HCT116 (cell line): ENCODE data around the gene TRERF1. TPM values are rescaled to one million over a fixed set of nuclear protein-coding genes. Genes with fewer than 3 reads are reported as not detected.

Experiments used
- ATAC-seq: fragments of 200-7000 bp; cut with Tn5 transposase; 2 replicates; pipeline ENCODE4 v1.9.1; 2020; ENCODE audit warnings: mild to moderate bottlenecking, moderate library complexity
- BruUV-seq: library from RNA; stranded (reverse); fragments of 400-500 nt; replicated peaks from 2 replicates; lab custom pipeline; 2021; lab: Mats Ljungman, UMichigan
- CTCF ChIA-PET: fragments of 300-600 bp; sonication (Branson Sonifier 250); formaldehyde crosslinking; loops from one replicate; lab custom pipeline; 2021; ENCODE audit warnings: antibody characterized with exemption; lab: Charles Lee
- POLR2A ChIA-PET: fragments of 300-600, 350-600 bp; sonication (Branson Sonifier 250); formaldehyde crosslinking; loops from one replicate; lab custom pipeline; 2021; ENCODE audit warnings: antibody characterized with exemption; lab: Charles Lee
- RAD21 ChIA-PET, 2 experiments: fragments of 300-600 bp; sonication (Branson Sonifier 250); formaldehyde crosslinking; loops; one replicate each; lab custom pipeline; 2023; ENCODE audit warnings: low total read pairs in 2 of 2; ENCODE audit not compliant: uncharacterized antibody in 2 of 2, unreplicated experiment in 2 of 2, low non-redundant PET in 1 of 2; lab: Charles Lee
- DNase-seq: peaks from one replicate; pipeline ENCODE4 v3.0.0-alpha.2; 2010; ENCODE audit warnings: low read depth, low spot score
- H2AFZ ChIP-seq: fragments of 200-600 bp; shearing (Covaris generic), sonication (generic); 2 replicates; pipeline ENCODE4 v1.6.1; 2017; ENCODE audit warnings: low read depth, mixed run types, mixed read lengths, antibody characterized with exemption, low read length; ENCODE audit not compliant: poor library complexity, severe bottlenecking
- H3K27ac ChIP-seq: 2 replicates; pipeline ENCODE4 v1.5.1; 2012; ENCODE audit warnings: low read depth, low read length
- H3K27me3 ChIP-seq: fragments of 200-600 bp; sonication (generic); 2 replicates; pipeline ENCODE4 v1.6.1; 2016; ENCODE audit warnings: mixed run types, low read length, mixed read lengths; ENCODE audit not compliant: insufficient read depth
- H3K36me3 ChIP-seq, 2 experiments: fragments of 200-500 bp in 1 of 2; fragments of 200-600 bp in 1 of 2; sonication (Bioruptor generic) in 1 of 2; sonication (generic) in 1 of 2; 2 replicates each; pipeline versions ENCODE4 v1.5.1 to v1.6.1; 2014 to 2016; ENCODE audit warnings: low read length in 2 of 2, inconsistent platforms in 1 of 2, mixed read lengths in 1 of 2, mixed run types in 1 of 2; ENCODE audit not compliant: insufficient read depth in 2 of 2, control insufficient read depth in 1 of 2
- H3K4me1 ChIP-seq, 2 experiments: fragments of 200-600 bp in 1 of 2; sonication (generic) in 1 of 2; 2 replicates each; pipeline versions ENCODE4 v1.5.1 to v1.6.1; 2012 to 2017; ENCODE audit warnings: low read length in 2 of 2, inconsistent platforms in 1 of 2, mild to moderate bottlenecking in 1 of 2, mixed read lengths in 1 of 2, mixed run types in 1 of 2, moderate library complexity in 1 of 2; ENCODE audit not compliant: insufficient read depth in 2 of 2, control insufficient read depth in 1 of 2
- H3K4me2 ChIP-seq: fragments of 200-600 bp; sonication (generic); 2 replicates; pipeline ENCODE4 v1.6.1; 2017; ENCODE audit warnings: mixed run types, low read length, mixed read lengths
- H3K4me3 ChIP-seq, 2 experiments: fragments of 200-600 bp in 1 of 2; sonication (generic) in 1 of 2; replicated peaks in 1 of 2; 2 replicates each; pipeline ENCODE4 v1.5.1; 2011 to 2016; ENCODE audit warnings: low read length in 2 of 2, control low read depth in 1 of 2, low read depth in 1 of 2, mild to moderate bottlenecking in 1 of 2, mixed read lengths in 1 of 2, mixed run types in 1 of 2
- H3K79me2 ChIP-seq: fragments of 200-600 bp; sonication (generic); 2 replicates; pipeline ENCODE4 v1.6.1; 2017; ENCODE audit warnings: mild to moderate bottlenecking, mixed run types, low read length, moderate library complexity, mixed read lengths; ENCODE audit not compliant: insufficient read depth
- H3K9ac ChIP-seq: fragments of 200-600 bp; sonication (generic); 2 replicates; pipeline ENCODE4 v1.6.1; 2016; ENCODE audit warnings: low read length, mixed read lengths
- H3K9me2 ChIP-seq: fragments of 200-600 bp; sonication (generic), shearing (Covaris generic); 2 replicates; pipeline ENCODE4 v1.6.1; 2017; ENCODE audit warnings: mixed run types, mild to moderate bottlenecking, moderate library complexity; ENCODE audit not compliant: insufficient read depth
- H3K9me3 ChIP-seq, 2 experiments: fragments of 200-500 bp in 1 of 2; fragments of 200-600 bp in 1 of 2; sonication (Bioruptor generic) in 1 of 2; sonication (generic) in 1 of 2; 2 replicates each; pipeline ENCODE4 v1.6.1; 2014 to 2017; ENCODE audit warnings: low read length in 2 of 2, mixed read lengths in 2 of 2, inconsistent platforms in 1 of 2, low read depth in 1 of 2, mild to moderate bottlenecking in 1 of 2, mixed run types in 1 of 2, moderate library complexity in 1 of 2; ENCODE audit not compliant: control insufficient read depth in 1 of 2, insufficient read depth in 1 of 2
- H4K20me1 ChIP-seq: fragments of 200-600 bp; sonication (generic), shearing (Covaris generic); 2 replicates; pipeline ENCODE4 v1.6.1; 2017; ENCODE audit warnings: mixed run types, mild to moderate bottlenecking, moderate library complexity; ENCODE audit not compliant: insufficient read depth
- EGR1 ChIP-seq: IDR thresholded peaks from 2 replicates; pipeline ENCODE4 v1.6.1; 2012; ENCODE audit warnings: low read depth
- EZH2phosphoT487 ChIP-seq: fragments of 200-600 bp; IDR thresholded peaks from 2 replicates; pipeline ENCODE4 v1.6.1; 2018; ENCODE audit warnings: antibody characterized with exemption, borderline replicate concordance
- MAX ChIP-seq: IDR thresholded peaks from 2 replicates; pipeline ENCODE4 v1.6.1; 2012
- POLR2A ChIP-seq: IDR thresholded peaks from 2 replicates; pipeline ENCODE4 v1.7.0; 2011; ENCODE audit warnings: borderline replicate concordance; ENCODE audit not compliant: insufficient read depth, insufficient read length; ENCODE audit errors: extremely low read depth
- RAD21 ChIP-seq: IDR thresholded peaks from 2 replicates; pipeline ENCODE4 v1.6.1; 2012; ENCODE audit warnings: low read depth, mild to moderate bottlenecking
- SIN3A ChIP-seq: IDR thresholded peaks from 2 replicates; pipeline ENCODE4 v1.6.1; 2012; ENCODE audit warnings: low read depth
- SP1 ChIP-seq: IDR thresholded peaks from 2 replicates; pipeline ENCODE4 v1.6.1; 2012; ENCODE audit warnings: low read depth
- SRF ChIP-seq: IDR thresholded peaks from 2 replicates; pipeline ENCODE4 v1.6.1; 2012; ENCODE audit warnings: low read depth
- TCF7L2 ChIP-seq: IDR thresholded peaks from 2 replicates; pipeline ENCODE4 v1.7.0; 2011; ENCODE audit warnings: borderline replicate concordance, inconsistent platforms; ENCODE audit not compliant: insufficient read depth, insufficient read length; ENCODE audit errors: extremely low read depth
- ZFX ChIP-seq: fragments of 450-650 bp; IDR thresholded peaks from 2 replicates; pipeline ENCODE4 v1.6.1; 2017
- intact Hi-C: fragments of 100-400 bp; cut with micrococcal nuclease; formaldehyde crosslinking; loops from 2 replicates; pipeline ENCODE4 v1.10.0; 2022
- total RNA-seq: library from RNA; stranded (reverse); gene quantifications from one replicate; pipeline ENCODE4 v1.2.1, GENCODE V29; 2021; ENCODE audit not compliant: unreplicated experiment
- TF ChIP-seq, protein P1 (sequence below): IDR thresholded peaks from 2 replicates; pipeline ENCODE4 v1.6.1; 2012
- TF ChIP-seq, protein P2 (sequence below), 3 experiments: fragments of 200-600 bp in 1 of 3; sonication (generic) in 1 of 3; IDR thresholded peaks in 2 of 3; conservative IDR thresholded peaks in 1 of 3; 2 replicates each; pipeline ENCODE4 v1.5.1; 2012 to 2017; ENCODE audit warnings: low read depth in 2 of 3, low read length in 2 of 3, antibody characterized with exemption in 1 of 3, borderline replicate concordance in 1 of 3, control low read depth in 1 of 3, mild to moderate bottlenecking in 1 of 3, mixed read lengths in 1 of 3, mixed run types in 1 of 3, moderate library complexity in 1 of 3; ENCODE audit not compliant: insufficient read depth in 1 of 3

The TRERF1 gene
- total RNA-seq, 1 experiment from 2014 or later = 12.4 TPM

- TF ChIP-seq MAX = peak; percentile 83
- peak; percentile 93 for TF ChIP-seq SRF
Observed at GRCh38 chr6:42226645-42227143, 225.0 kb downstream of the TRERF1 start (continued).

DNA sequence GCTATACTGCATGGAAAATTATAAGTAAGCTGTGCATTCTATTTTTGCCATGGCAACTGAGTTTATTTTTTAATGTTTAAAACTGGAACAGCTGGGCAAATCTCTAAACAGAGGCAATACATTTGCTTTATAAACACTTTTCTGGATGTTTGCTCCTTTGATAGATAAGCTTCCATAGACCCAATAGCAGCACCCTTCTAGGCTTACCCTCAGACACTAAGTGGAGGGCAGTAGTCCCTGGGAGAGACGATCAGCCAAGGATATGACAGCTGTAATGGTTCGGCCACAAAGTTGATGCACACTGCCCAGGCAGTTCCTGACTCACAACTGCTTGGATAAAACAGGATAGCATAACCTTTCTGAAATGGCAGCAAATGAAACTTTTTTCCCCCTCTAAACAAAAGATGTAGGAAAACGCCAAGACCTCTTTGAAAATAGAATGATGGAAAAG, 225.5 kb downstream of the TRERF1 start:
- H3K4me2 ChIP-seq = peak overlapping the region; percentile 78
- H3K36me3 ChIP-seq = no peaks in the 10 kb centered on the region
- H3K4me3 ChIP-seq = peak overlapping the region; percentile 12 to 48
- H3K9me3 ChIP-seq = no peaks in the 10 kb centered on the region
- H3K9me2 ChIP-seq = no peaks in the 10 kb centered on the region
- intact Hi-C loops = loop anchor here (10.0 kb wide), 2 partner anchors 319 to 649 kb away; partner anchors contain the start of gene RPL7L1
- BruUV-seq = TSS peak; percentile 77
- H3K79me2 ChIP-seq = no peaks in the 10 kb centered on the region
- ChIA-PET RAD21 (interaction anchor here in 1 of 2 experiments (0.7 kb wide), 1 partner anchor 339 kb away, joined by 3 read pairs; no protein-coding TSS in a partner anchor), CTCF (interaction anchor here (1.0 to 3.0 kb wide), 5 partner anchors 11 to 439 kb away, joined by 3 to 13 read pairs (median 9); partner anchors contain the start of genes TAF8 and TOMM6), POLR2A (interaction anchor here (1.1 to 2.0 kb wide), 5 partner anchors 9 to 556 kb away, joined by 3 to 12 read pairs (median 5); partner anchors contain the start of gene BICRAL)
- TF ChIP-seq MAX = no peak
- TF ChIP-seq, protein P1, sequence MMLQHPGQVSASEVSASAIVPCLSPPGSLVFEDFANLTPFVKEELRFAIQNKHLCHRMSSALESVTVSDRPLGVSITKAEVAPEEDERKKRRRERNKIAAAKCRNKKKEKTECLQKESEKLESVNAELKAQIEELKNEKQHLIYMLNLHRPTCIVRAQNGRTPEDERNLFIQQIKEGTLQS = no peak
- no peak overlapping the region for H2AFZ ChIP-seq
- H4K20me1 ChIP-seq = no peaks in the 10 kb centered on the region
- H3K4me1 ChIP-seq = peaks cover 47 to 86% of the 10 kb centered on the region in 2 experiments
- DNase-seq (peak; percentile 39), ATAC-seq (peak; percentile 57)
- H3K9ac ChIP-seq = peak overlapping the region; percentile 59
- no peaks in the 10 kb centered on the region for H3K27me3 ChIP-seq
- peak overlapping the region; percentile 84 for H3K27ac ChIP-seq

DNA sequence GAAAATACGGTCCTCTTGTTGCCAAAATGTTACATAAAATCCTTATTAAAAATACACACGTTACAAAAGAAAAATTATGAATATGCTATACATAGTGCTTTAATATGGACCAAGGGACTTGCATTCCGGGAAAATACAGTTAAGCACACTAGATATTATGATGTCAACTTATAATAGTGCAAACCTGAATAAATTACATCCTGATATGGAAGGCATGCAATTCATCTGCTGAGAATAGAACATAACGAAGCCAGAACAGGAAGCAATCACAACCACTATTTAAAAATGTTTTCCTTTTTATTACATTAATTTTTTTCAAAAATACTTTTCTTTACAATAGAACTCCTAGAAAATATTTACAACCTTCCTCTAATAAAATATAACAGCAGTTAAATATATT, 226.3 kb downstream of the TRERF1 start:
- ChIA-PET RAD21 (interaction anchor here (0.6 to 1.0 kb wide), 2 partner anchors 226 to 424 kb away, joined by 4 read pairs; partner anchors contain the start of gene TRERF1 (in 1 of the 2)), POLR2A (interaction anchor here (1.8 kb wide), 2 partner anchors 280 to 322 kb away, joined by 5 to 12 read pairs; no protein-coding TSS in a partner anchor), CTCF (interaction anchor here (0.8 to 3.0 kb wide), 6 partner anchors 10 to 438 kb away, joined by 3 to 13 read pairs (median 6); partner anchors contain the start of genes TAF8, TOMM6 and TRERF1)
- no TSS peak for BruUV-seq
- no peak overlapping the region for H2AFZ ChIP-seq
- no peaks in the 10 kb centered on the region for H3K79me2 ChIP-seq
- no peaks in the 10 kb centered on the region for H3K9me3 ChIP-seq
- intact Hi-C loops = loop anchor here (10.0 kb wide), 2 partner anchors 319 to 649 kb away; partner anchors contain the start of gene RPL7L1
- DNase-seq (no peak), ATAC-seq (no peak)
- peak overlapping the region; percentile 84; the same call in 1 of the 2 replicates for H3K27ac ChIP-seq
- H3K4me3 ChIP-seq = peak overlapping the region in 1 of 2 experiments; percentile 48; a peak in 1 of 4 replicates
- H4K20me1 ChIP-seq = no peaks in the 10 kb centered on the region
- no peaks in the 10 kb centered on the region for H3K27me3 ChIP-seq
- peaks cover 47 to 89% of the 10 kb centered on the region in 2 experiments for H3K4me1 ChIP-seq
- no peaks in the 10 kb centered on the region for H3K9me2 ChIP-seq
- H3K4me2 ChIP-seq = peak overlapping the region; percentile 78
- H3K9ac ChIP-seq = peak overlapping the region; percentile 59
- H3K36me3 ChIP-seq = no peaks in the 10 kb centered on the region
- TF ChIP-seq TCF7L2 = no peak
- no peak for TF ChIP-seq EGR1
- TF ChIP-seq, protein P1 = no peak
- no peak for TF ChIP-seq EZH2phosphoT487
- TF ChIP-seq SIN3A = no peak
- TF ChIP-seq ZFX = no peak
- no peak for TF ChIP-seq RAD21
- no peak for TF ChIP-seq POLR2A
- no peak for TF ChIP-seq MAX
- no peak for TF ChIP-seq SP1
- TF ChIP-seq, protein P2, sequence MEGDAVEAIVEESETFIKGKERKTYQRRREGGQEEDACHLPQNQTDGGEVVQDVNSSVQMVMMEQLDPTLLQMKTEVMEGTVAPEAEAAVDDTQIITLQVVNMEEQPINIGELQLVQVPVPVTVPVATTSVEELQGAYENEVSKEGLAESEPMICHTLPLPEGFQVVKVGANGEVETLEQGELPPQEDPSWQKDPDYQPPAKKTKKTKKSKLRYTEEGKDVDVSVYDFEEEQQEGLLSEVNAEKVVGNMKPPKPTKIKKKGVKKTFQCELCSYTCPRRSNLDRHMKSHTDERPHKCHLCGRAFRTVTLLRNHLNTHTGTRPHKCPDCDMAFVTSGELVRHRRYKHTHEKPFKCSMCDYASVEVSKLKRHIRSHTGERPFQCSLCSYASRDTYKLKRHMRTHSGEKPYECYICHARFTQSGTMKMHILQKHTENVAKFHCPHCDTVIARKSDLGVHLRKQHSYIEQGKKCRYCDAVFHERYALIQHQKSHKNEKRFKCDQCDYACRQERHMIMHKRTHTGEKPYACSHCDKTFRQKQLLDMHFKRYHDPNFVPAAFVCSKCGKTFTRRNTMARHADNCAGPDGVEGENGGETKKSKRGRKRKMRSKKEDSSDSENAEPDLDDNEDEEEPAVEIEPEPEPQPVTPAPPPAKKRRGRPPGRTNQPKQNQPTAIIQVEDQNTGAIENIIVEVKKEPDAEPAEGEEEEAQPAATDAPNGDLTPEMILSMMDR (IDR thresholded peaks at IDR 0.05 in 2 of 3, conservative IDR thresholded peaks at IDR 0.05 in 1 of 3; ENCODE audit: borderline replicate concordance in 1 of 3, insufficient read depth in 1 of 3, low read depth in 2 of 3, low read length in 2 of 3) = no peak
